HG02870 (cell line): ENCODE data around the gene HS3ST1.
"Not testable (repeated sequence)": the region's sequence is repeated elsewhere in the genome, so short reads cannot be mapped to it uniquely, and the experiment has no call there.

Experiments
- ATAC-seq: cut with Tn5 transposase; IDR thresholded peaks from one replicate; pipeline ENCODE4 v1.9.1; 2021; ENCODE audit warnings: mild to moderate bottlenecking, moderate library complexity; ENCODE audit not compliant: unreplicated experiment

Gene HS3ST1

DNA sequence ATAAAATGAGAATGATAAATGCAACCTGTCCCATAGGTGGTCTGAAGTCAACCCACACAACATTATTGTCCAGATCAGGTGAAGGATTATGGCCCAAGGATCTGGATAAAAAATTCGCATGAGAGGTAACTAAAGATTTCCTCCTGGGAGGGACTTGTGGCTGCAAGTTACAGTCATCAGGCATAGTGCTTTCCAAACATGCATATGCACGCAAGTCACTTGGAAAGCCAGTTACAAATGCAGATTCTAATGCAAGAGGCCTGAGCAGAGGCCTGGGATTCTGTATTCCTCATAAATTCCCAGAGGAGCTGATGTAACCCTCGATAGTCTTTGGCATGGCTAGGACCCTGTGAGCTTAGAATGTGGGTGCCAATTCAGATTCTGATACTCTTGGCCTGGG is 21.1 kb downstream of the HS3ST1 start:
- no peak for ATAC-seq

DNA sequence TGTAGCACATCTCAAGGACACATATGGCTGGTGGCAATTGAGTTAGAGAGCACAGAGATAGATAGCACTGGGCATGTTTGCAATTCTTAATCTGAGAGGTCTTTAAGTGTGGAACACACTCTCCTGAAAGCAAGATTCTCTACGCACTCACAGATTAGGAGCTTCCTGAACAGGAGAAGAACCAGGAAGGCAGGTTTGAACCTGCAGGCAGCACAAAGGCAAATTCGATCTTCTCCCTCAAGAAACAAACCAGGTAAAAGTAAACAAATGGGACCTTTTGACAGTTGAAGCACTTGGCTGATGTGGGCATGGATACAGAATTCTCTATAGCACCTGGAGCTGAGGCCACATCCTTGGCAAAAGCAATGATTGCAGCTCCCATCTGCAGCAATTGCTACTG is 24.3 kb downstream of the HS3ST1 start:
- ATAC-seq, result no peak

DNA sequence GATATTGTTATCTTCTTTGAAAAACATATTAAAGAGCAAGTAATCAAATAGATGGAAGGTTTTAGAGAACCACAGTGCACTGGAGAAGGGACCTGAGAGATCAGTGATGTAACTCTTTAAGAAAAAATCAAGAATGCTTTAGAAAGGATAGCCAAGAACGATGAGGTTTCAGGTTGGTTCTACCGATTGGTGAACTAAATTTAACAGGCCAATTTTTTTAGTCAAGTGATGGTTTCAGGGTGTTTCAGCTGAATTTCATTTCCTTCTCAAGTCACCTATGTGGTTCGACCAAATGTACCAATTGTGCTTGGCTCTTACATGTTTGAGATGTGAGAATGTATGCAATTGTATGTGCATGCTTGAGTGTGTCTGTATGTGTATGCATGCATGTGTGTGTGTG is 26.5 kb downstream of the HS3ST1 start:
- ATAC-seq, result peak; percentile 54

DNA sequence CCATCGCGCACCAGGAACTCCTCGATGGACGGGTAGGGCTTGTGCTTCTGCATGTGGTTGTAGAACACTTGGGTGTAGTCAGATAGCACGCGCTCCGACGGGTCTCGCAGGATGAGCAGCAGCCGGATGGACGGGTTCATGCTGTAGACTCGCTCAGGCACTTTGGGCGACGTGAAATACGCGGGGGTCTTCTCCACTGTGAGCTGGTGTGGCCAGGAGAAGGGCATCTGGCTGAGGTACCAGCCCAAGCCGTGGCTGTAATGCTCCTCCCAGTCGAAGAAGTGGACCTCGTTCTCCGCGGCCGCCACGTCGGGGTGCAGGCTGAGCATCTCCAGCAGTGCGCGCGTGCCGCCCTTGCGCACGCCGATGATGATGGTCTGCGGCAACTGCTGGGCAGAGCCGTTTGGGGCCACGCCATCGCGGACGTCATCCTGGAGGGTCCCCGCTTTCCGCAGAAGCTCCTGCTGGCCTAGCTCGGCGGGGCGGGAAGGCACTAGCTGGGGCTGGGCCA is 29.2 kb downstream of the HS3ST1 start:
- ATAC-seq, result no peak

DNA sequence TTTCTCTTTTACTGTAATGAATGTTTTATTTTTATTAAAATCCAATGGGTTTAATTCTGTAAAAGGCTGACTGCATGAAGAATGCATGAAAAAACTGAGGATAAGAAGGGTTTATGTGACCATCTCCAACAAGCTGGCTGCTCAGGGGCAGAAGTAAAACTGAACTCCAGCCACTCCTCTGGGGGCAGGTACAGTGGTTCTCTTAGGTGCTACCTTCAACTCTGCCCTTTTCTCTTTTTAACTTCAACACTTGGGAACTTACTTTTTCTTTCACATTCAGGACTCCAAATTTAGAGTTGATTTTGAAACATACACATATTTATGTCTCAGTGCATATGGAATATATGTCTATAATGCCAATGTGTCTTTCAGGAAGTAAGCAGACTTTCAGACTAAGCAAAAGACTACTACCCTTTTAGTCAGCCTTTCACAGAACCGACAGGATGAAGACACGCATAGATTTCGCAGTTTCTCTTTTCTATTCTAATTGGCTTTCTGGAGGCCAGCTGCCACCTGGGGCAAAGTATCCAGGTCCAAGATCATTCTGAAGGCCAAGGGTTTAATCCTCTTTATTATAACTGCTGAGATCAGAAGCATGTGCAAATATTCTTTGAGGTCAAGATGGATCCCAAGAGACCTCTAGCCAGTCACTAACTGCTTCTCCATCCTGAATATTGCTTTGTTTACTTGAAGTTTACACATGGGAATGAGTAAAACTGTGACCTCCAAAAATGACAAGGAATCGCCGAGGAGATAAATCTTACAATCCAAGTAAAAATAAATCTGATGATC is 30.7 kb downstream of the HS3ST1 start:
- ATAC-seq, result peak; percentile 52

DNA sequence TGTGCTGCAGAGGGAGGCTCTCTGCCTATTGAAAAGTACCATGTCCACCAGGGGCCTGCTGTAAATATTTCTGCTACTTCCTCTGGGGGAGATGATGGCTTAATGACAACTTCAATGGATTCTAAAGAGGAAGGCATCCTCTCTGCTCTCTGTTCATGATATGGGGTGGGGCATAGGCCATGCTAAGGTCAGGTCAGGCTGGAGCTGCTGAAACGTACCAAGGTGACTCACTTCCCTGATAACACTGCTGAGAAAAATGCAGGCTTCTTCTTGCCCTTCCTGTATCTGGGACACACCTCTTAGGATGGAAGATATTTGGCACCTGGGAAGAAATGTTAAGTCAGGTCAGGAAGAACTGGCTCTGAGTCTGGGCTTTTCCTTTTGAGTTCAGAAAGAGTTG is 31.5 kb downstream of the HS3ST1 start:
- no peak for ATAC-seq

DNA sequence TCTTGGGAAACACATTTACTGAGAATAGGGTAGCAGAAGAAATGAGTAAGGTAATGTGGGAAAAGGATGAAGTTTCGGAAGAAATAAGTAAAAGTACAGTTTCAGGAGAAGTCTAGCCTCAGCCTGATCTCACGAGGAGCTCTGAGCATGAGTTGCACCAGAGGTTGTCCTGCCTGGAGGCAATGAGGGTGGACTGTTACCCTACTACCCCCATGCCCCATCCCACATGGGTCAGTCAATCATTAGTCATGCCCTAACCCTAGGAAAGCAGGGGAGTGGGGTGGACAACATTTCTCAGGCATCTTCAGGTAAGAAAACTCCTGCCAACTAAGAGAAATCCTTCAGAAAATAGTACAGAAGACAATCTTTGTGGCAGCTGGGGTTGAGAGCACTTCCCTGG is 35.1 kb downstream of the HS3ST1 start:
- no peak for ATAC-seq

DNA sequence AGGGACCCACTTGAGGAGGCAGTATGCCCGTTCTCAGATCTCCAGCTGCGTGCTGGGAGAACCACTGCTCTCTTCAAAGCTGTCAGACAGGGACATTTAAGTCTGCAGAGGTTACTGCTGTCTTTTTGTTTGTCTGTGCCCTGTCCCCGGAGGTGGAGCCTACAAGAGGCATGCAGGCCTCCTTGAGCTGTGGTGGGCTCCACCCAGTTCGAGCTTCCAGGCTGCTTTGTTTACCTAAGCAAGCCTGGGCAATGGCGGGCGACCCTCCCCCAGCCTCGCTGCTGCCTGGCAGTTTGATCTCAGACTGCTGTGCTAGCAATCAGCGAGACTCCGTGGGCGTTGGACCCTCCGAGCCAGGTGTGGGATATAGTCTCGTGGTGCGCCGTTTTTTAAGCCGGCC is 44.6 kb downstream of the HS3ST1 start:
- ATAC-seq, result not testable (repeated sequence)

DNA sequence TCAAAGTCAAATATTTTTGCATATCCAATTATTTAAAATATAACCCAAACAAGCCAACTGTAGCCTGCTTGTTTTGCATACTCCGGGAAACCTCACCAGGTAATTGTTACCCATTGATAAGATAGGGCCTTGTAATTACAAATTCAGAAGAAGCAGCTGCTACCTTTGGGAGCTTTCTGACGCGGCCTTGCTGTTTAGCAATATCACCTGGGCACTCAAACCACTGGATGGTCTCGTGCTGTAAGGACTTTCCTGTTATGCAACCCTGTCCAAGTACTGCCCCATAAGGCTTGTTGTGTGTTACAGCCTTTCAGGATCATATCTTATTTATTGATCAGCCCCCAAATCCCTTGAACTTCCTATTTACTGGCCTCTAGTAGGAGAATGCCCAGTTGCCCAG is 52.1 kb downstream of the HS3ST1 start:
- ATAC-seq, result no peak

DNA sequence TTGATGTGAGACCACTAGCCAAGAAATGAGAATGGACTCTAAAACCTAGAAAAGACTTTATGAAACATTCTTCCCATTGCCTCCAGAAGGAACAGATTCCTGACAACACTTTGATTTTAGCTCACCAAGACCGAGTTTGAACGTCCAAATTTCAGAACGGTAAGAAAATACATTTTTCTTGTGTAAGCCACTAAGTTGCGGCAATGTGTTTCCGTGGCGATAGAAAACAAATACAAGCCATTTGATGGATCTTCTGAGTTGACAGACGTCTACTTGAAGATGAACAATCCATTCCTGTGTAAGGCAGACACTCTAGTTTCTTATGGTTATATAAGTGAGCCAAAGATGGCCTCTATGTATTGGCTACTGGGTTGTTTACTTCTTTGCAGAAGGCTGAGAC is 52.5 kb downstream of the HS3ST1 start:
- ATAC-seq, result no peak

DNA sequence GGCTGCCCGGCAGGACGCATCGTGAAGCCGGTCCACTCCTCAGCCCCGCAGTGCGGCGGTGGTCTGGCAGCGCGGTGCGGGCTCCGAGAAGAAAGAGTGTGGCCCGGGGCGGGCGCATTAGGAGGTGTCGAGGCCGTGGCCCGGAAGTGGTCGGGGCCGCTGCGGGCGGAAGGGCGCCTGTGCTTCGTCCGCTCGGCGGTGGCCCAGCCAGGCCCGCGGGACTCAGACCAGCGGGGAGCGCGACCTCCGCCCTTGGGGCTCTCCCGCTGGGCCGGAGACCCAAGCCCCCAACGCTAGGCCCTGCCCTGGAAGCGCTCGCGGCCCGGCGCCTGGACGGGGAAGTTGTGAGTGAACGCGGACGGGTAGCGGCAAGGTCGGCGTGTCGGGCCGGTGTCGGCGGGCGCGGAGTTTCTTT is 60.0 kb downstream of the HS3ST1 start:
- ATAC-seq, result no peak

DNA sequence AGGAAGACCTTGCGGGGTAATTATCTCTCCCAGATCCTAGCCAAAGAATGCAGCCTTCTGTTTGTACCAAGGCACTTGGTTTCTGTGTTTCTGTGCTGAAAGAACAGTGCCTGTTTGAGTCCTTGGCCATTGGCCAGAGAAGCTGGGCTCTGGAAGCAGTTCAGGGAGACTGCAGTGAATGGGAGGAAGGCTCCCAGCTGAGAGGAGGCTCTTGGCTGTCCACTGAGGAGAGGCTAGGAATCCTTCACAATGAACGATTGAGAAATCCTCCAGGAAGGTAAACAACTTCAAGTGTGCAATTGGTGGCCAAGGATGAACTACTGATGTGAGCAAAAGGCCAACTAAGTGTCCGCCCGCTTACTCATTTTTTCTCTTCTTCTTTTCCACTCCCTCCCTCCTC is 61.3 kb downstream of the HS3ST1 start:
- ATAC-seq, result no peak

DNA sequence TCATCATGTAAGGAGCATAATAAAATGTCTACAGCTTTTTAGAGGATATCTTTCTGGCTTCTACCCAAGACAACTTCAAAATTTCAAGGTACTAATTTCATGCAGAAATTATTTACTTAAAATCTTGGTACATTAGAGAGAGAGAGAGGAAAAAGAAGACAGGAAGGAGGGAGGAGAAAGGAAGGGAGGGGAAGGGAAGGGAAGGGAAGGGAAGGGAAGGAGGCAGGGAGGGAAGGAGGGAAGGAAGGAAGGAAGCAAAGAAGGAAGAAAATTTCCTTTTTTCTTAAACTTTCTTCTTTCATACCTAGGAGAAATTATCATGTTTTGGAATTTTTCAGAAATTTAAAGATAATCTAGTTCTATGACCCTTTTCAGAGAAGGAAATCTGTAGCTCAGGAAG is 61.8 kb downstream of the HS3ST1 start:
- no peak for ATAC-seq

DNA sequence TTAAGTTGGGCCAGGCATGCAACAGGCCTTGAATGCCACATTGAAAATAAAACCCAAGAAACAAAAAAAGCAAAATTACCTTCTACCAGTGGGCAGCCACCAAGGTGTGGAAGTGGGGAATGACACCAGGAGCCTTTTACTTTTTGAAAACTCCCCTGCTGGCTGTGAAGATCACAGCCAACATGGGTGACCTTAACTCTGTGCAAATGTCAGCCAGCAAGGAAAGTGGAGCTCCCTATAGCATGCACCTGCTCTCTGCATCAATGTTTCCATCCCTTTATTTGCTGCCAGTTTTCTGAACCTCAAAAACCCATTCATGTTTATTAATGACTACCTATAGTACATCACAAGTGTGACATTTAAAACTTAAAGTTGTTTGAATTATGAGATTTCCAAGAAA is 63.7 kb downstream of the HS3ST1 start:
- no peak for ATAC-seq

DNA sequence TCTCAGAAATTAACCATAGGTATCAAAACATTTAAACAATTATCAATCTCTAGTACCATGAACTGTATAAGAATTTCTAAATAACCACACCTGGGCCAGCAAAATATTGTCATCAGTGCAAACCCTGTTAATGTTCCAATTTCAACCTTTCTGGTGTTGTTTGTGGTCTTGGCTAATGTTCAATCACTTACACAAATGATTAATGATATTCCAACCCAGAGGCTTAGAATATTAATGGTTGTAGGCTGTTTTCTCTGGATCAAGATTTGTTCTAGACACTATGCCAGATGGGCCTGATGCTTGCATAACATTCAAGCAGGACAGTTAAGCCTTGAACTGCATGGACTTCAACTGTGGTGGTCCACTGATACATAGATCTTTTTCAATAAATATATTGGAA is 69.1 kb downstream of the HS3ST1 start:
- ATAC-seq, result no peak

DNA sequence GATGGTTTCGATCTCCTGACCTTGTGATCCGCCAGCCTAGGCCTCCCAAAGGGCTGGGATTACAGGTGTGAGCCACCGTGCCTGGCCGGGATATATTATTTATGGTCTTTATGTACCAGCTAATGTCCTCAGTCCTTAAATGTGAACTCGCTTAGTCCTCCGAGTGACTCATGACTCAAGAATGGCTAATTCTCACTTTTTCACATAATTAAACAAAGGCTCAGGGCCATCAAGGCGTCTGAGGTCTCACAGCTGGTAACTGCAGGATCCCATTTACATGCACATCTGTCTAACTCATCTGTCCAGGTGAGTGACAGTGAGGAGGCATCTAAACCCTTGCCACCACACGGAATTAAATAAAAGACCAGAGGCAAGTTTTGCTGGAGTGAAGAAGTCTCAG is 73.5 kb downstream of the HS3ST1 start:
- no peak for ATAC-seq

DNA sequence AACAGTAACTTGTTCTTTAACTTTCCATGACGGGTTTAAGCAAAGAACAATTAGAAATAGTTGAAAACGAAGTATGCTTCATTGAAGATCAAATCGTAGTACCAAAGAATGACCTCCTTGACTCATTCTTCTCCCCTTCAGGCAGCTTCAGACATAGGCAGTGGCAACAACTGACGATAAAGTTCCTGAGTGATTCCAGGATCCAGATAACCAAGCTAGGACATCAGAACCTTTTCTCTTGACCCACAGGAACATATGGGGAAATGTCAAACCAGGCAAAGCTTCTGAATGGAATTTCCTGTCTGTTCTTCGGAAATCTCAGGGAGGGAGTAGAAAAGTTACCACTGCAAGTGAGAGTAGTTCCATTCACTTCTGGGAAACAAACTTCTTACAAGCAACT is 74.2 kb downstream of the HS3ST1 start:
- no peak for ATAC-seq

DNA sequence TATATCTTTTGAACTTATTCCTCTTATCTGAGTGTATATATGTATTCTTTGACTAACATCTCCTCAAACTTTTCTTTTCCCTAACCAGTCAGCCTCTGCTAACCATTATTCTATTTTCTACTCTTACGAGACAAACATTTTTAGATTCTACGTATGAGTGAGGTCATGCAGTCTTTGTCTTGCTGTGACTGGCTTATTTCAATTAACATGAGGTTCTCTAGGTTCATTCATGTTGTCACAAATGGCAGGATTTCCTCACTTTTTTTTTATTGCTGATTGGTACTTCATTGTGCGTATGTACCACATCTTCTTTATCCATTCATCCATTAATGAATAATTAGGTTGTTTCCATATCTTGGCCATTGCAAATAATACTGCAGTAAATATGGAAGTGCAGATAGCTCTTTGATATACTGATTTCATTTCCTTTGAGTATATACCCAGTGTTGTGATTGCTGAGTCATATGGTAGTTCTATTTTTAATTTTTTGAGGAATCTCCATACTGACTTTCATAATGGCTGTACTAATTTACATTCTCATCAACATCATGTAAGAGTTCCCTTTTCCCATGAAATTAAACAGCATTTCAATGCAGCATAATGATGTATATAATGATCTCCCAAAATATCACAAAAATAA is 80.1 kb downstream of the HS3ST1 start:
- ATAC-seq, result no peak

DNA sequence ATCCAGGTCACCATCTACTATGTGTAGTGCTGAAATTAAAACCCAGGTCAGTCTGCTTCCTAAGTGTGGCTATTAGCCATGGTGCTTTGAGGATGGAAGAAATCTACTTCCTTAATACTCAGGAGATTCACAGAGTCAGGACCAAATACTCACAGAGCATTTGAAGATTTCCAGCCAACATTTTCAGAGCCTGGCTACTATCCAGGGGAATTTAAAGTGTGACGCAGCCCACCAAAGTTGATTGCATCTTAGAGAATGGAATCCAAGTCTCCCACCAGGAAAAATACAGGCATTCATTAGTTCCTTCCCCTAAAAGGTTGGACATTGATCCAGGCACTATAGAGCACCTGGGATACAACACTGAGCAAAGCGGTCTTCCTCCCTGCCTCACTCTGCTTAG is 83.8 kb downstream of the HS3ST1 start:
- no peak for ATAC-seq

DNA sequence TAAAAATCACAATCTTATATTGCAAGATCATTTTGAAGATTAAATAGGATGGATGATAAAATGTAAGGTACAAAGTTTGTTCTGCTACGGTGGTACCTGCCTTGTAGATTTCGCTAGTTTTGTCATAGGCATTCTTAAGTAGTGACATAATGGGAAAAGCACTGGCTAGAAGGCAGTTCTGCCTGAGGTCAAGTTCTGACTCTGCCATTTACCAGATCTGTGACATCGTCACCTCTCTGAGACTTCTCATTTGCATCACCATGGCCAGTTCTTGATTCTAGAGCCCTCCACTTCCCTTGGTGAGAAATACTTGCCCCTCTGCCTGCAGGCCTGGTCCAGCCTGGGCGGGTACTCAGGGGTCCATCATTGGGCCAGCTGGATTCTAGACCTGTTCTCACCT is 85.2 kb downstream of the HS3ST1 start:
- ATAC-seq, result no peak
